DND-41 (cell line): ENCODE measurements around the gene SNCA.

Experiments
- CTCF ChIP-seq: IDR thresholded peaks from 2 replicates; pipeline ENCODE4 v1.5.1; 2012; ENCODE audit warnings: borderline replicate concordance, low read length, moderate library complexity, mild to moderate bottlenecking; ENCODE audit not compliant: poor library complexity, severe bottlenecking; ENCODE audit errors: extremely low read depth
- EZH2 ChIP-seq: IDR thresholded peaks from 3 replicates; pipeline ENCODE4 v1.6.1; 2012; ENCODE audit warnings: borderline replicate concordance, low read depth, mild to moderate bottlenecking, moderate library complexity, low read length, inconsistent platforms; ENCODE audit not compliant: severe bottlenecking

- no peak for TF ChIP-seq CTCF
- TF ChIP-seq EZH2 = no peak
Measured at GRCh38 chr4:89839558-89839957, 2.6 kb upstream of the SNCA start.
